ENCODE results near the gene ZBTB5. TPM values are rescaled to one million over a fixed set of nuclear protein-coding genes. Genes with fewer than 3 reads are reported as not detected.
A peak's percentile ranks its signal among the peaks of the same experiment; 100 is the strongest.

ZBTB5 gene
- total RNA-seq, 1 donor from 2014 or later, result 11.3 TPM

GRCh38 chr9:37423508-37423907 lies 41.7 kb downstream of the ZBTB5 start:
- Mint-ChIP-seq H3K9me3 (ENCODE audit: unreplicated experiment) (no peaks in the 10 kb centered on the region), H3K4me3 (ENCODE audit: unreplicated experiment) (peak overlapping the region; percentile 94), H3K36me3 (ENCODE audit: low read depth, unreplicated experiment) (peaks cover 8% of the 10 kb centered on the region), H3K27ac (ENCODE audit: unreplicated experiment) (peak overlapping the region; percentile 78), H3K4me1 (ENCODE audit: low read depth, unreplicated experiment) (peaks cover 4% of the 10 kb centered on the region), H3K27me3 (ENCODE audit: low read depth, unreplicated experiment) (no peaks in the 10 kb centered on the region)
- Histone ChIP-seq H3K9ac (ENCODE audit: low read length) (peak overlapping the region; percentile 96), H3K27ac (ENCODE audit: low read depth, low read length) (no peak overlapping the region), H3K4me3 (ENCODE audit: insufficient read depth, low read depth, low read length) (peak overlapping the region; percentile 96), H2AFZ (ENCODE audit: low read depth, low read length) (no peak overlapping the region), H3K36me3 (ENCODE audit: insufficient read depth, low read length) (peaks cover 10% of the 10 kb centered on the region), H3K4me2 (ENCODE audit: low read length) (peak overlapping the region; percentile 91), H3K4me1 (ENCODE audit: insufficient read depth, low read length) (peaks cover 30% of the 10 kb centered on the region), H3K79me2 (ENCODE audit: insufficient read depth, low read length) (peaks cover 30% of the 10 kb centered on the region), H4K20me1 (ENCODE audit: insufficient read depth, low read length) (peaks cover 42% of the 10 kb centered on the region), H3K27me3 (ENCODE audit: insufficient read depth, low read length) (no peaks in the 10 kb centered on the region), H3K9me3 (ENCODE audit: insufficient read depth, low read depth, low read length) (no peaks in the 10 kb centered on the region)
- DNase-seq (ENCODE audit: low read depth) (no peak), FAIRE-seq (no peak)
- no peak for TF ChIP-seq CTCF (IDR thresholded peaks at IDR 0.05; ENCODE audit: insufficient read depth, low read depth, low read length)
- no peak for TF ChIP-seq EZH2 (IDR thresholded peaks at IDR 0.05; ENCODE audit: insufficient read depth, low read length)

- Histone ChIP-seq H4K20me1 (ENCODE audit: insufficient read depth, low read length) (peaks cover 42% of the 10 kb centered on the region), H3K36me3 (ENCODE audit: insufficient read depth, low read length) (peaks cover 10% of the 10 kb centered on the region), H2AFZ (ENCODE audit: low read depth, low read length) (peak within 1 kb of the TSS; percentile 93), H3K4me1 (ENCODE audit: insufficient read depth, low read length) (peaks cover 30% of the 10 kb centered on the region), H3K9me3 (ENCODE audit: insufficient read depth, low read depth, low read length) (no peaks in the 10 kb centered on the region), H3K9ac (ENCODE audit: low read length) (peak within 1 kb of the TSS; percentile 96), H3K27ac (ENCODE audit: low read depth, low read length) (peak within 1 kb of the TSS; percentile 84), H3K4me3 (ENCODE audit: insufficient read depth, low read depth, low read length) (peak within 1 kb of the TSS; percentile 96), H3K79me2 (ENCODE audit: insufficient read depth, low read length) (peaks cover 30% of the 10 kb centered on the region), H3K27me3 (ENCODE audit: insufficient read depth, low read length) (no peaks in the 10 kb centered on the region), H3K4me2 (ENCODE audit: low read length) (peak within 1 kb of the TSS; percentile 91)
- H3K27me3 Mint-ChIP-seq (ENCODE audit: low read depth, unreplicated experiment), result no peaks in the 10 kb centered on the region
- TF ChIP-seq CTCF (IDR thresholded peaks at IDR 0.05; ENCODE audit: insufficient read depth, low read depth, low read length) (no peak), EZH2 (IDR thresholded peaks at IDR 0.05; ENCODE audit: insufficient read depth, low read length) (no peak)
- H3K9me3 Mint-ChIP-seq (ENCODE audit: unreplicated experiment), result no peaks in the 10 kb centered on the region
- peak within 1 kb of the TSS; percentile 87 for H3K27ac Mint-ChIP-seq (ENCODE audit: unreplicated experiment)
- H3K4me1 Mint-ChIP-seq (ENCODE audit: low read depth, unreplicated experiment), result peaks cover 4% of the 10 kb centered on the region
- H3K36me3 Mint-ChIP-seq (ENCODE audit: low read depth, unreplicated experiment), result peaks cover 8% of the 10 kb centered on the region
- peak; percentile 53 for DNase-seq (ENCODE audit: low read depth)
- peak within 1 kb of the TSS; percentile 94 for H3K4me3 Mint-ChIP-seq (ENCODE audit: unreplicated experiment)
- FAIRE-seq, result no peak
These were observed 42.8 kb downstream of the ZBTB5 start, which contains the start of gene GRHPR for GRCh38 chr9:37422289-37423104. Gene GRHPR (plus strand): TSS chr9:37422696. CDS start chr9:37422751, 55 bp downstream.

- Mint-ChIP-seq H3K4me1 (ENCODE audit: low read depth, unreplicated experiment) (peaks cover 4% of the 10 kb centered on the region), H3K27me3 (ENCODE audit: low read depth, unreplicated experiment) (no peaks in the 10 kb centered on the region), H3K4me3 (ENCODE audit: unreplicated experiment) (peak overlapping the region; percentile 94), H3K27ac (ENCODE audit: unreplicated experiment) (peak overlapping the region; percentile 85), H3K36me3 (ENCODE audit: low read depth, unreplicated experiment) (peaks cover 6% of the 10 kb centered on the region), H3K9me3 (ENCODE audit: unreplicated experiment) (no peaks in the 10 kb centered on the region)
- Histone ChIP-seq H3K27me3 (ENCODE audit: insufficient read depth, low read length) (no peaks in the 10 kb centered on the region), H3K4me1 (ENCODE audit: insufficient read depth, low read length) (peaks cover 30% of the 10 kb centered on the region), H4K20me1 (ENCODE audit: insufficient read depth, low read length) (peaks cover 37% of the 10 kb centered on the region), H3K9ac (ENCODE audit: low read length) (peak overlapping the region; percentile 96), H3K79me2 (ENCODE audit: insufficient read depth, low read length) (peaks cover 30% of the 10 kb centered on the region), H3K4me3 (ENCODE audit: insufficient read depth, low read depth, low read length) (peak overlapping the region; percentile 96), H3K4me2 (ENCODE audit: low read length) (peak overlapping the region; percentile 91), H2AFZ (ENCODE audit: low read depth, low read length) (peak overlapping the region; percentile 93), H3K9me3 (ENCODE audit: insufficient read depth, low read depth, low read length) (no peaks in the 10 kb centered on the region), H3K27ac (ENCODE audit: low read depth, low read length) (peak overlapping the region; percentile 84), H3K36me3 (ENCODE audit: insufficient read depth, low read length) (peaks cover 5% of the 10 kb centered on the region)
- FAIRE-seq (no peak), DNase-seq (ENCODE audit: low read depth) (no peak)
- TF ChIP-seq CTCF (IDR thresholded peaks at IDR 0.05; ENCODE audit: insufficient read depth, low read depth, low read length) (no peak), EZH2 (IDR thresholded peaks at IDR 0.05; ENCODE audit: insufficient read depth, low read length) (no peak)
These were observed 43.3 kb downstream of the ZBTB5 start for GRCh38 chr9:37421914-37422288.

Measured in astrocyte (in vitro differentiated cells and primary cell).